H9 (cell line): ENCODE results near the gene ARHGAP29. TPM values are rescaled to one million over a fixed set of nuclear protein-coding genes. Genes with fewer than 3 reads are reported as not detected.

Source experiments
- DNase-seq: peaks from one replicate; pipeline ENCODE4 v3.0.0-alpha.2; 2017
- H2AFZ ChIP-seq: one replicate; pipeline ENCODE4 v1.6.1; 2013; ENCODE audit warnings: mild to moderate bottlenecking, low read length, control low read depth, moderate library complexity
- H2AK5ac ChIP-seq: 2 replicates; pipeline ENCODE4 v1.6.1; 2013; ENCODE audit warnings: low read length, control low read depth, mixed read lengths; ENCODE audit not compliant: insufficient read length
- H2BK120ac ChIP-seq: one replicate; pipeline ENCODE4 v1.6.1; 2013; ENCODE audit warnings: low read depth, mild to moderate bottlenecking, low read length, control low read depth, inconsistent platforms; ENCODE audit not compliant: poor library complexity, severe bottlenecking
- H2BK12ac ChIP-seq: 2 replicates; pipeline ENCODE4 v1.6.1; 2013; ENCODE audit warnings: low read length, control low read depth, mixed read lengths, low read depth; ENCODE audit not compliant: insufficient read length
- H2BK15ac ChIP-seq: 2 replicates; pipeline ENCODE4 v1.6.1; 2013; ENCODE audit warnings: low read depth, low read length, control low read depth
- H2BK20ac ChIP-seq: one replicate; pipeline ENCODE4 v1.6.1; 2013; ENCODE audit warnings: low read depth, mild to moderate bottlenecking, low read length, control low read depth, inconsistent platforms; ENCODE audit not compliant: poor library complexity, severe bottlenecking
- H2BK5ac ChIP-seq: 2 replicates; pipeline ENCODE4 v1.6.1; 2013; ENCODE audit warnings: low read length, control low read depth, mixed read lengths; ENCODE audit not compliant: insufficient read length
- H3K14ac ChIP-seq: 2 replicates; pipeline ENCODE4 v1.6.1; 2013; ENCODE audit warnings: low read length, control low read depth; ENCODE audit not compliant: insufficient read depth
- H3K18ac ChIP-seq: 2 replicates; pipeline ENCODE4 v1.6.1; 2013; ENCODE audit warnings: low read depth, mild to moderate bottlenecking, mixed read lengths, low read length, control low read depth; ENCODE audit not compliant: insufficient read length
- H3K23ac ChIP-seq: 2 replicates; pipeline ENCODE4 v1.6.1; 2013; ENCODE audit warnings: low read length, control low read depth, mixed read lengths, low read depth; ENCODE audit not compliant: insufficient read length
- H3K23me2 ChIP-seq: 2 replicates; pipeline ENCODE4 v1.6.1; 2013; ENCODE audit warnings: low read depth, mild to moderate bottlenecking, mixed read lengths, low read length, control low read depth; ENCODE audit not compliant: insufficient read length, poor library complexity, severe bottlenecking
- H3K27ac ChIP-seq: 2 replicates; pipeline ENCODE4 v1.5.1; 2013; ENCODE audit warnings: low read length, control low read depth, mixed read lengths, low read depth; ENCODE audit not compliant: insufficient read length
- H3K27me3 ChIP-seq: 2 replicates; pipeline ENCODE4 v1.6.1; 2013; ENCODE audit warnings: low read length, control low read depth, inconsistent platforms; ENCODE audit not compliant: insufficient read depth
- H3K4ac ChIP-seq: 2 replicates; pipeline ENCODE4 v1.6.1; 2013; ENCODE audit warnings: low read depth, mild to moderate bottlenecking, control low read depth, inconsistent platforms, low read length, moderate library complexity
- H3K4me1 ChIP-seq: 2 replicates; pipeline ENCODE4 v1.6.1; 2013; ENCODE audit warnings: low read length, control low read depth, inconsistent platforms; ENCODE audit not compliant: insufficient read depth
- H3K4me2 ChIP-seq: 2 replicates; pipeline ENCODE4 v1.6.1; 2013; ENCODE audit warnings: low read length, control low read depth, mixed read lengths; ENCODE audit not compliant: insufficient read length, insufficient read depth
- H3K56ac ChIP-seq: 2 replicates; pipeline ENCODE4 v1.6.1; 2013; ENCODE audit warnings: low read depth, mild to moderate bottlenecking, mixed read lengths, low read length, control low read depth; ENCODE audit not compliant: insufficient read length
- H3K79me1 ChIP-seq: 2 replicates; pipeline ENCODE4 v1.6.1; 2013; ENCODE audit warnings: low read depth, mild to moderate bottlenecking, moderate library complexity, low read length, control low read depth, inconsistent platforms; ENCODE audit not compliant: insufficient read depth, poor library complexity, severe bottlenecking
- H3K79me2 ChIP-seq: 2 replicates; pipeline ENCODE4 v1.6.1; 2013; ENCODE audit warnings: low read length, control low read depth, inconsistent platforms; ENCODE audit not compliant: insufficient read depth
- H3K9ac ChIP-seq: 2 replicates; pipeline ENCODE4 v1.6.1; 2013; ENCODE audit warnings: low read length, control low read depth, mixed read lengths; ENCODE audit not compliant: insufficient read length; ENCODE audit errors: extremely low read depth
- H3K9me3 ChIP-seq: one replicate; pipeline ENCODE4 v1.6.1; 2013; ENCODE audit warnings: low read depth, low read length, inconsistent platforms; ENCODE audit not compliant: control insufficient read depth
- H3T11ph ChIP-seq: one replicate; pipeline ENCODE4 v1.6.1; 2013; ENCODE audit warnings: mild to moderate bottlenecking, low read length, control low read depth, inconsistent platforms
- H4K20me1 ChIP-seq: one replicate; pipeline ENCODE4 v1.6.1; 2013; ENCODE audit not compliant: control insufficient read depth, insufficient read length, insufficient read depth
- H4K5ac ChIP-seq: 2 replicates; pipeline ENCODE4 v1.6.1; 2013; ENCODE audit warnings: low read depth, mild to moderate bottlenecking, mixed read lengths, low read length, control low read depth; ENCODE audit not compliant: insufficient read length
- H4K8ac ChIP-seq: replicated peaks from 2 replicates; pipeline ENCODE4 v1.6.1; 2013; ENCODE audit warnings: low read length, control low read depth, mixed read lengths, low read depth; ENCODE audit not compliant: insufficient read length
- H4K91ac ChIP-seq: 2 replicates; pipeline ENCODE4 v1.6.1; 2013; ENCODE audit warnings: low read depth, mild to moderate bottlenecking, moderate library complexity, mixed read lengths, low read length, control low read depth; ENCODE audit not compliant: insufficient read length
- H3K27ac Mint-ChIP-seq, 3 experiments: 2 replicates in 2 of 3; 3 replicates in 1 of 3; pipeline ENCODE4 v1.8.0; 2020 to 2021; ENCODE audit warnings: mixed read lengths in 3 of 3, mild to moderate bottlenecking in 1 of 3, moderate library complexity in 1 of 3
- H3K27me3 Mint-ChIP-seq: 2 replicates; pipeline ENCODE4 v1.8.0; 2021; ENCODE audit warnings: low read depth, mild to moderate bottlenecking, moderate library complexity, mixed read lengths
- H3K36me3 Mint-ChIP-seq, 3 experiments: 2 replicates in 2 of 3; 3 replicates in 1 of 3; pipeline ENCODE4 v1.8.0; 2020 to 2021; ENCODE audit warnings: low read depth in 3 of 3, mixed read lengths in 3 of 3; ENCODE audit not compliant: insufficient read depth in 1 of 3
- H3K4me1 Mint-ChIP-seq, 2 experiments: 2 replicates each; pipeline ENCODE4 v1.8.0; 2020; ENCODE audit warnings: mixed read lengths in 2 of 2
- H3K4me3 Mint-ChIP-seq, 2 experiments: 2 replicates in 1 of 2; 3 replicates in 1 of 2; pipeline ENCODE4 v1.8.0; 2020 to 2021; ENCODE audit warnings: mild to moderate bottlenecking in 2 of 2, mixed read lengths in 2 of 2, moderate library complexity in 1 of 2
- H3K9me3 Mint-ChIP-seq, 2 experiments: 2 replicates in 1 of 2; 3 replicates in 1 of 2; pipeline ENCODE4 v1.8.0; 2020; ENCODE audit warnings: mild to moderate bottlenecking in 2 of 2, mixed read lengths in 2 of 2, moderate library complexity in 1 of 2
- total RNA-seq: library from RNA; stranded (reverse); gene quantifications from 2 replicates; pipeline ENCODE4 v1.2.1, GENCODE V29; 2021
- TF ChIP-seq, protein P1 (sequence below): fragments of 200-600 bp; sonication (generic); conservative IDR thresholded peaks from 3 replicates; pipeline ENCODE4 v1.8.0; 2021; ENCODE audit warnings: antibody characterized with exemption, mild to moderate bottlenecking

The ARHGAP29 gene
- total RNA-seq, 1 experiment from 2014 or later, result 1.3 TPM

DNA sequence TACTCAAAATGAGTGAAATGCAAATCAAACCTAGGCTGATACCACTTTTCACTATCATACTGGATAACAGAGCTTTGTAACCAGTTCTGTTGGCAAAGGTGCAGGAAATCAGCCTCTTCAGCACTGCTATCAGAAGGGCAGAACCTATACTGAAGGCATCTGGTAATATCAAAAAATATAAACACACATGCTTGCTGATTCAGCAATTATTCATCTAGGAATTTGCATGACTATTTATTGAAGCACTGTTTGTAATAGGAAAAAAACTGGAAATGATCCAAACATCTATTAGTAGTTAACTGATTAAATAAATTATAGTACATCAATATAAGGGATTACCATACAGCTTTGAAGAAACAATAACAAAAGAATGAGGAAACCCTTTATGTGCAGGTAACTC is 21.4 kb downstream of the ARHGAP29 start:
- Histone ChIP-seq H3K23ac (no peak overlapping the region), H3K4me2 (no peak overlapping the region), H3K79me2 (no peaks in the 10 kb centered on the region), H3K9ac (no peak overlapping the region), H3K27ac (no peak overlapping the region), H3K79me1 (no peaks in the 10 kb centered on the region), H3K27me3 (no peaks in the 10 kb centered on the region), H2BK5ac (no peak overlapping the region), H4K8ac (no peak overlapping the region), H3K14ac (no peak overlapping the region), H2BK15ac (no peak overlapping the region), H3K9me3 (no peaks in the 10 kb centered on the region), H2BK120ac (no peak overlapping the region), H3K4me1 (no peaks in the 10 kb centered on the region; the same call in 1 of the 2 replicates), H3K23me2 (no peaks in the 10 kb centered on the region), H4K5ac (no peak overlapping the region), H3T11ph (no peak overlapping the region), H4K91ac (no peak overlapping the region), H3K18ac (no peak overlapping the region), H2AFZ (no peak overlapping the region), H2BK12ac (no peak overlapping the region), H2AK5ac (no peak overlapping the region), H3K56ac (no peak overlapping the region), H3K4ac (no peak overlapping the region), H4K20me1 (no peaks in the 10 kb centered on the region), H2BK20ac (no peak overlapping the region)
- Mint-ChIP-seq H3K9me3 (no peaks in the 10 kb centered on the region), H3K4me1 (peaks cover 0 to 5% of the 10 kb centered on the region in 2 experiments; a peak in 1 of 4 replicates), H3K27ac (no peak overlapping the region), H3K4me3 (no peak overlapping the region), H3K27me3 (no peaks in the 10 kb centered on the region), H3K36me3 (no peaks in the 10 kb centered on the region)
- TF ChIP-seq, protein P1, sequence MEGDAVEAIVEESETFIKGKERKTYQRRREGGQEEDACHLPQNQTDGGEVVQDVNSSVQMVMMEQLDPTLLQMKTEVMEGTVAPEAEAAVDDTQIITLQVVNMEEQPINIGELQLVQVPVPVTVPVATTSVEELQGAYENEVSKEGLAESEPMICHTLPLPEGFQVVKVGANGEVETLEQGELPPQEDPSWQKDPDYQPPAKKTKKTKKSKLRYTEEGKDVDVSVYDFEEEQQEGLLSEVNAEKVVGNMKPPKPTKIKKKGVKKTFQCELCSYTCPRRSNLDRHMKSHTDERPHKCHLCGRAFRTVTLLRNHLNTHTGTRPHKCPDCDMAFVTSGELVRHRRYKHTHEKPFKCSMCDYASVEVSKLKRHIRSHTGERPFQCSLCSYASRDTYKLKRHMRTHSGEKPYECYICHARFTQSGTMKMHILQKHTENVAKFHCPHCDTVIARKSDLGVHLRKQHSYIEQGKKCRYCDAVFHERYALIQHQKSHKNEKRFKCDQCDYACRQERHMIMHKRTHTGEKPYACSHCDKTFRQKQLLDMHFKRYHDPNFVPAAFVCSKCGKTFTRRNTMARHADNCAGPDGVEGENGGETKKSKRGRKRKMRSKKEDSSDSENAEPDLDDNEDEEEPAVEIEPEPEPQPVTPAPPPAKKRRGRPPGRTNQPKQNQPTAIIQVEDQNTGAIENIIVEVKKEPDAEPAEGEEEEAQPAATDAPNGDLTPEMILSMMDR, result no peak
- no peak for DNase-seq
